Renal cortical epithelial cell (primary cell): ENCODE measurements around the gene ORC2. TPM values are rescaled to one million over a fixed set of nuclear protein-coding genes. Genes with fewer than 3 reads are reported as not detected.
"Not testable (repeated sequence)": the region's sequence is repeated elsewhere in the genome, so short reads cannot be mapped to it uniquely, and the experiment has no call there.

ENCODE experiments used
- DNase-seq: peaks from one replicate; pipeline ENCODE4 v3.0.0-alpha.2; 2011; ENCODE audit warnings: low read depth
- total RNA-seq: library from RNA; depleted of rRNA; stranded (reverse); fragments of >200 nt; gene quantifications from 2 replicates; pipeline ENCODE4 v1.2.3, GENCODE V29; 2014

The ORC2 gene
- total RNA-seq = 18.6 and 20.7 TPM in 2 replicates

DNA sequence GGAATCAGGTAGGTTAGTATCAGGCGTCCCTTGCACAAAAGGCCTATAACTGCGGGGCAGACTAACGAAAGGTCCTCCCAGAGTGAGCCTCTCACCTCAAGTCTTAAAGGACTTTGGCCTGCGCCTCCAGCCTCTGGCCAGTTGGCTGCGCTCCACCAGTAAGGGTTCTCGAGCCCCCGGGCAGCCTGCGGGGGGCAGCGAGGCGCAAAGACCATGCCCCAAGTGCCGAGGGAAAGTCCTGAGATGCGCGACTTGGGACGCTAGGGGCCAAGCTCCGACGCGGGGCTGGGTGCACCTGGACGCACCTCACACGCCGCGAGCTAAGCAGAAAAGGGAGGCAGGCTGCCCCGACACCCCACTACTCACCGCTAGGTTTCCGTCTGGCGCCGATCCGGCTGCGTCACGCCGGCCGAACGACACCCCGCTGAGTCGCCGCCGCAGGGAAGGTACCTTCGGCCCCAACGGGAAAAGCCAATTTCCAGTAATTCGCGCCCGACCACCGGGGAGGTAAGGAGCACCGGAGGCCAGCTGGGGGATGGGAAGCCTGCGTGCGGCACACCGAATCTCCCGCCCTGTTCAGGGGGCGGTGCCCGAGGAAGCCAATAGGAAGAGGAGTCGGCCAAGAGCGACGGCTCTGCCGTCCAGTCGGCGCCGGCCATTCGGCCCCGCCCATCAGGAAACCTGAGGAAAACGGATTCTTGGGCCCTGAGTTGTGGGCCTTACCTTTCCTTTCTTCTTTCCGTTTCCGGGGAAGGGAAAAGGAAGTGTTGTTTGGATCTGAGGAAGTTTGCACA lies at the start of gene ORC2:
Gene ORC2, minus strand, starts transcription at position 537 of the 794 bp plus-strand sequence. CDS start 5,537 bp downstream, outside the sequence.
- peak; percentile 90 for DNase-seq

DNA sequence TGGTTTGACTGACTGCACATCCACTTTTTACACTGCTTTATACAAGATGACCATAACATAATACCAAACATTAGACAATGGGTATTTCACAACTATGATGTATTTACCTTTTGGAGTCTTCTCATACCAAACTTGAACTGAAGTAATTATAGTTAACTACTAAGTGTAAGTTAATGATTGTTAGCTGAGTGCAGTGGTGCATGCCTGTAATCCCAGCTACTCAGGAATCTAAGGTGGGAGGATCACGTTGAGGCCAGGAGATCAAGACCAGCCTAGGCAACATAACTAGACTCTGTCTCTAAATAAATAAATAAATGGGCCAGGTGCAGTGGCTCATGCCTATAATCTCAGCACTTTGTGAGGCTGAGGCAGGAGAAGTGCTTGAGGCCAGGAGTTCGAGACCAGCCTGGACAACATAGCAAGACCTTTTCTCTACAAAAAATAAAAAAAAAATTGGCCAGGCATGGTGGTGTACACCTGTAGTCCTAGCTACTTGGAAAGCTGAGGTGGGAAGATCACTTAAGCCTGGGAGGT lies 44.9 kb upstream of the ORC2 start:
- DNase-seq = peak; percentile 98

DNA sequence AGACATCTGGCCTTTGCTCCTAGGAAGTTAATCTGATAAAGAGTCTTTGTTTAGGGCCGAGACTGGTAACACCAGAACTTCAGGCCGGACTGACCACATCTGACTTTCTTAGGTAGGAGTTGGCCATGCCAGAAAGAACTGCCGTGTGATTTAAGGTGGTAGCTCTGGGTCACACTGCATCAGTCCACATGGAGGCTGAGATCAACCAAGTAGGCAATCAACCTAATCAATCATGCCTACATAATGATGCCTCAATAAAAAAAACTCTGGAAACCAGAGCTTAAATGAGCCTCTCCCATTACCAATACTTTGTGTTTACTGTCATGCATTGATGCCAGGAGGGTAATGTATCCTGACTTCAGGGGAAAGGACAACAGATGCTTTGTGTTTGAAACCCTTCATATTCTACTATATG lies 44.1 kb upstream of the ORC2 start:
- DNase-seq = peak; percentile 27

DNA sequence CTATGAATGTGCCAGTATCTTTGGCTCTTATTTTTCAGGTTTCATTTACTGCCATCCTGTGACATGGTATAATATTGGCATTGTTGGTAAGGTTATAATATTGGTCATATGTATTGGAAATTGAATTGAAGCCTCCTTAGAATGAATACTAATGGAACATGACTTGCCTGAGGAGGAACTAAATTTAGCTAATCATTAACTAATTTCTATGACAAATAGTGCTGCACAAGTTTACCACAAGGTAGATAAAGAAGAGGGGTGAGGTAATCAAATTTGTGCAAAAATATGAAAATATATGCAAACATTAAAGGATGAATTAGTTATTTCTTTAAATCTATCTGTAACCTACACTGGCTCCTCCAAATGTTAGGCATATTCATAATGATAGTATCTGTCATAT lies 43.2 kb upstream of the ORC2 start:
- peak; percentile 76 for DNase-seq

DNA sequence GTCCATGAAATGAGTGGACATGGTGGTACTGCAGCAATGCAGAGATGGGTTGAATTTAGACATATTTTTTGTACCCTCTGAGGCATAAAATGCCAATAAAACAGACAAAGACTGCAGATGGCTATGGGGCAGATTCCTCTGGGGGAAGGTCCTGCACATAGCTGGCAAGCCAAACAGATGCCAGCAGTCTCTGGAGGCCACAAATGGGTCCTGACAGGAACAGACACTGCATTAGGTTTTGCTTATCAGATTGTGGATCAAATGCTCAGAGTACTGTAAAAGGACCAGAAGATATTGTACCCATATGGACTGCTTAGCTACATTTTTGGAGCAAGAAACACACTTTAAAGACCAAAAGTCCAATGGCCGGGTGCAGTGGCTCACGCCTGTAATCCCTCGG lies 40.9 kb upstream of the ORC2 start:
- DNase-seq = no peak

DNA sequence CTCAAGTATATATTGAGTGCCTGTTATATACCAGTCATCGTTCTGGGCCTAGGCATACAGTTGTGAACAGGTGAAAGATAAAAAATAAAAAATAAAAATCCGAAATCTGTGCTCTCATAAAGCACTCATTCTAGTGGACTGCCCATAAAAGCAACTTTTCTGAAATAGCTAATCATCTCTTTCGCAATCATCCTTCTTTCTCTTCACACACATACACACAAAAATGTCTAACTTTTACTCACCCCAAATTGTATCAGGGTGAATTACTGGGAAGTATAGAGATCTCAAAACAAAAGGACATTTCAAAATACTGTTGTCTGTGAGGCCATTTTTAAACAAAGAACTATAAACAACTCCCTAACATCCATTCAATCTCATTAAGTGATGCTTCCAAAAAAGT lies 29.6 kb upstream of the ORC2 start:
- peak; percentile 34 for DNase-seq

DNA sequence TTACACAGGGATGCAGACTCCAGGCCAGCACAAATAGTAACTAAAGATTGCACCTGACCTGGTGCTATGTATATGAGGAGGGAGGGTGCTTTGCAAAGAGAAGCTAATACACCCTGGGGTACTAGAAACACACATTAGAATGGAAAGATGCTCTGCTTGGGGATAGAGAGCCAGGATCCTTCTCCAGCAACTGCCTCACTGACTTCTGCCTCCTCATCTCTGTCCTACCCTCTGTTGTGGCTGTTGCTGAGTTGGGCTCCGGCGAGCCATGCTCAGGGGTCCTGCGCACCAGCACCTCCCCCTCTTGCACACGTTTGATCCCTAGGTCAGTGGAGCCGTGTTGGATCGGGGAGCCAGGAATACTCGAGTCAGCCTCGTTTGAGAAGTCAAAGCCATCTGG lies 23.7 kb upstream of the ORC2 start:
- no peak for DNase-seq

DNA sequence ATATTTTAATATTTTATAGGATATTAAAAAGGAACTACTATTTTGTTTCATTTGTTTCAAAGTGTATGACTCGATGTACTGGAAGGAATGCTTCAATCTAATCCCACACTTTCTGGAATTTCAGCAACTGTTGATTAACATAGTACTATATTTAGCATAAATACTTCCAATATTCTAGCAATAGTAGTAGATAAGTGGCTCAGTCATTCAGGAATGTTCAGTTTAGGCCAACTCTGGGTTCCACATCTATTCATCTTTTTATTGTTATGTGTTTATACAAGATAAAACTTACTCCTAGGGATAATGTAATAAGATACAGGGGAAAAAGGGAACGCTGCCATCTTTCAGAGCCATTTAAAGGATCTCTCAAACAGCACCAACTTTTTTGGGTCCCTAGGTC lies 22.3 kb upstream of the ORC2 start:
- no peak for DNase-seq

DNA sequence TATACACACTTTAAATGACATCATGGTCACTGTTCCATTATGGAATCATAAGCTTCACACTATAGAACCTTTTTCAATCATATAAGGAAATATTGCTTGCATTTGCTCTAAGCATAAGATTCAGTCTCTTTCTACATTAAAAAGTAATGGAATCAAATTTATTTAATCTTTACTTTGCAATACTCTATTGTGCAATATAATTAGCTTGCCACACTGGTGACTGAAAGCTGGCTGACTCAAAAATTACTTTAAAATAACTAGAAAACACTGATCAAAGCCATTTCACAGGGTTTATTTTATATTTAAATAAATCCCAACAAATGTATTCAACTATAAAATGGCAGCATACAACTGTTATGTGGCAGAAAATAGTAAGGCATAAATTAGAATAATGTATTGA lies 13.2 kb upstream of the ORC2 start:
- no peak for DNase-seq

DNA sequence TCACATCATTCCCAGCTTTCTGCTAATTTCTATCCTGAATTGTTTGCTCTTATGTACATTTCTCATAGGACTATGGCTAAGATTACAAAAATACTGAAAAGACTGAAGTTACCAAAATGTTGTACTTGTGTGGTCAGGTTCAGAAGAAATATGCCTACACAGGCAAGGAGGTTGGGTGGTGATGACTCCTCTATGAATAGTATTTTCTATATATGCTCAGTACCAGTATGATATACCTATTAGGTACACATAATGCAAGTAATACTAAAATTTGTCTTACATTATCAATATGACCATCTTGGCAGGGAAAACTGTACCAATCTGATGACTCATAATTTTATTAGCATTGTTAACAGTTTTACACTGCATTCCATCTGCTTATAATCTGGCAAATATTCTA lies 12.2 kb upstream of the ORC2 start:
- DNase-seq = no peak

DNA sequence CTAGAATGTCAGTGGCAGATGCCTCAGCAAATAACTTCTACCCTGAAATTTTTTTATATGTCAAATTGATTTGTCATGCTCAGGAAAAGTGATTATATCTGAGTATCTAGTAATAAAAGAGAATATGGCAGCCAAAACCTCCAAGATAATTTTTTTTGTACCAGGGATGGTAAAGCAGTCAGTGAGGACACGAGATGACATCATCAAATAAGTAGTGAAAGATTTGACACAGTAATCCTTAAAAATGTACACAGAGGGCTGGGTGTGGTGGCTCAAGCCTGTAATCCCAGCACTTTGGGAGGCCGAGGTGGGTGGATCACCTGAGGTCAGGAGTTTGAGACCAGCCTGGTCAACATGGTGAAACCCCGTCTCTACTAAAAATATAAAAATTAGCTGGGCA lies 6.6 kb upstream of the ORC2 start:
- DNase-seq = not testable (repeated sequence)

DNA sequence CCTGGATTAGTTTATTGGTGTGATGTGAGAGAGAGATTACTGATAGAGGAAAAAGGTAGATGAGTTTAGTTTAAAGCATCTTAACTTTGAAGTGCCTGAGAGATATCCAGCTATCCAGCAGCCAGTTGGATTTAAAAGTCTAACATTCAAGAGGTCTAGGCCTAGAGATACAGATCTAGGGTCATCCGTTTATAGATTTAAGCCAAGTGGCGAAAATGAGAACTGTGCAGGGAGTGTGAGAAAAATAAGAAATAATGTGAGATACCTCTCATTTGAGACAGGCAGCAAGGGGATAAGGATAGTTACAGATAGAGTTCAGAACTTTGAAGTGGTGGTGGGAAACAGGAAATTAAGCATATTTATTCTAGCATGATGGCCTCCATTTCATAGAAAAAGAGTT lies 5.3 kb upstream of the ORC2 start:
- no peak for DNase-seq

DNA sequence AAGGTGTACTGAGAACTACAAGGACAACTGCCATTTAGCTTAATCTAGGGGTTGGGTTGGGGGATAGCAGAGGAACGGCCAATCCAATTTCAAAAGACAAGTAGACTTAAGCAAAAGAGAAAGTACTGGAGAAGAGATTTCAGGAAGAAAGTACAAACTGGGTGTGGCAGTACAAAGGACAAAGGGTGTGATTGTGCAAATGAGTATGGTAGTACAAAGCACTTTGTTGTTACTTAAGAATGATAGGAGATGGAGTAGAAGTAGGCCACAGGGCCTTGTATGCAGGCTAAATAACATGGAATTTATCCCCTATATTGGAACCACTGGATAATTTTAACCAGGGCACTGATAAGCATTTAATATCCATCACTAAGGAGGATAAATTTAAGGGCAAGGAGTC lies 4.7 kb upstream of the ORC2 start:
- peak; percentile 42 for DNase-seq

DNA sequence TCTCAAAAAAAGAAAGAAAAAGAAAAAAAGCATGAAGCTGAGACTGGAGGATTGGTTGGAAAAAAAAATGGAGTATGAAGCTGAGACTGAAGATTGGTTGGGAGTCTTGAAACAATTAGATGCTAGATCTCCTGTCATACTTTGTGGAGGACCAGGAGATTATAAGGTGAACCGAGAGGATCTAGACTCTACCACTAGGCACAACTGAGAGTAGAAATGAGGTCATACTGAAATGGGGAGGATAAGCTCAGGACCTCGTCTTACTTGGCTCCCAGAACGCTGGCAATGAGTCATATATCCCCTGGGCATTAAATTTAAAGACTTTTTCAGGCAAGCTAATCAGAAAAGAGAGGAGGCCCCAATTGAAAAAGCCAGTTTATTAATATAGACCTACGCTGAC lies 3.3 kb upstream of the ORC2 start:
- peak; percentile 61 for DNase-seq

DNA sequence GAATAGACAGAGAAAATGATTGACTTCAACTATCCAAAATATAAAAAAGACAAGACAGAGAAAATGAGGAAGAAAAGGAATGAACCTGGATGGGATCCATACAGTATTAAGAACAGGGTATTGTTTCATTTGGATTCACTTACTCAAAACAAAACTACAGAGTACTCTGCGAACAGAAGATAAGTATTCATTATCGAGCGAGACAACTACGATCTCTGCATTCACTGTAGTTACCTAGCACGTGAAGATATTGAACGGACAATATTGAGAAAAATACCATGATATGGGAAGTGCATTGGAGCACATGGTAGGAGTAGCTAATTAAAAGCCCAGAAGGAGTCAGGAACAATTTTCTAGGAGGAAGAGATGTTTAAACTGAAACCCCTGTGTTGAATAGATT lies 1.0 kb upstream of the ORC2 start:
- no peak for DNase-seq

DNA sequence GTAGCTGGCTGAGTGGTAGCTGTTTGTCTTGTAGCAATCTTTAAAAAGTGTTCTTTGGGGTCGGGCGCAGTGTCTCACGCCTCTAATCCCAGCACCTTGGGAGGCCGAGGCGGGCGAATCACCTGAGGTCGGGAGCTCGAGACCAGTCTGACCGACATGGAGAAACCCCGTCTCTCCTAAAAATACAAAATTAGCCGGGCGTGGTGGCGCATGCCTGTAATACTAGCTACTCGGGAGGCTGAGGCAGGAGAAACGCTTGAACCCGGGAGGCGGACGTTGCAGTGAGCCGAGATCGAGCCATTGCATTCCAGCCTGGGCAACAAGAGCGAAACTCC lies 425 bp upstream of the ORC2 start:
- DNase-seq = not testable (repeated sequence)

DNA sequence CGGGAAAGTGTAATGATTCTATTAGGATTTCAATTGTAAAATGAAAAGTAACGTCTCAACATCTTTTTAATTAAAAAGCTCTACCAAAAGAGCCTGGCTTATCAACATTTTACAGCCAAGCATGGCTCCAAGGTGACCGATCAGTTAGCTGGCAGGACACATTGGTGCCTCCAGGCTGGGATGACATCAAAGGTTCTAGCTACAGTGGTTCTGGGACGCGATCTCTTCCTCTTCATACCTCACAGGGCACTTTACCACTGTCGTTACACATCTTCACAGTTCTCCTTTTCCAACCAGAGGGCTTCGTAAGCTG lies 693 bp downstream of the ORC2 start:
- no peak for DNase-seq

DNA sequence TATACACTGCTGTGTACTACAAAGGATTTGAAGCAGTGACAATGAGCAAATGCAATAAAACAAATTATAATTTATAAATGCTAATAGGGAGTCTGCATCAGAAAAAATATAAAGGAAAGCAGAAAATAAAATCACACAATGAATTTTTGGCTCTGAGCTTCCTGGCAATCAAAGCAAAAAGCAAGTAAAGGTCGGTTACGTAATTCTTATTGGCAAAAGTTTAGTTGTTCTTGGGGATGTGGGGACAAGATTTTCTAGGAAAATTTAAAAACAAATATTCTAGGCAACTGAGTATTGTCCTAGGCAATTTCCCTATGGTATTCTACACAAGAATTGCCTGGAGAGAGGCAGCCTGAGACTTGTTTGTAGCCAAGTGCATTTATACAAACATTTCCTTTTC lies 1.8 kb downstream of the ORC2 start:
- no peak for DNase-seq

DNA sequence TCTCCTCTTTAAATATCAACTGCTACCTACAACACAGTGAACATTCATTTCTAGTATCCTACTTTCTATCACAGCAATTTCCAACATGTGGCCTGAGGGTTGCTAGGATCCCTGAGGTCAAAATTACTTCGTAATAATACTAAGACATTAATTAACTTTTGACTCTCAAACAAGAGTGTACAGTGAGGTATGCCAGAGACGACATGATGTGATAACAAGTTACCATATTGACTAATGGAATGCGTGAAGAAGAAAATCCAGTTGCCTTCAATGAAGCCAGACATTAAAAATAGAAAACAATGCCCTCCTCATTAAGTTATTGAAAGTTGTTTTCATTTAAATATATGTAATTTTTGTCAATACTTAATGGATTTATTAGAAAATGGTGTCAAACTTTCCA lies 13.1 kb downstream of the ORC2 start:
- DNase-seq = no peak

DNA sequence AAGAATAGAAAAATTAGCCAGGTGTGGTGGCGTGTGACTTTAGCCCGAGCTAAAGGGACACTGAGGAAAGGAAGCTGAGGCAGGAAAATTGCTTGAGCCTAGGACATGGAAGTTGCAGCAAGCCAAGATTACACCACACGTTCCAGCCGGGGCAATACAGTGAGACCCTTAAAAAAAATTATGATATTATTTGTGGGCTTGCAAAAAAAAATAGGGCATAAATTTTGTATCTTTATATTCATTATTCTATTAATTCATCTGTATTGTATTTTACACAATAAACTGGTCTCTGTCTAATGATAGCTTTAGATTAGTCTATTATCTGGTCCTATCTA lies 18.1 kb downstream of the ORC2 start:
- DNase-seq = no peak

DNA sequence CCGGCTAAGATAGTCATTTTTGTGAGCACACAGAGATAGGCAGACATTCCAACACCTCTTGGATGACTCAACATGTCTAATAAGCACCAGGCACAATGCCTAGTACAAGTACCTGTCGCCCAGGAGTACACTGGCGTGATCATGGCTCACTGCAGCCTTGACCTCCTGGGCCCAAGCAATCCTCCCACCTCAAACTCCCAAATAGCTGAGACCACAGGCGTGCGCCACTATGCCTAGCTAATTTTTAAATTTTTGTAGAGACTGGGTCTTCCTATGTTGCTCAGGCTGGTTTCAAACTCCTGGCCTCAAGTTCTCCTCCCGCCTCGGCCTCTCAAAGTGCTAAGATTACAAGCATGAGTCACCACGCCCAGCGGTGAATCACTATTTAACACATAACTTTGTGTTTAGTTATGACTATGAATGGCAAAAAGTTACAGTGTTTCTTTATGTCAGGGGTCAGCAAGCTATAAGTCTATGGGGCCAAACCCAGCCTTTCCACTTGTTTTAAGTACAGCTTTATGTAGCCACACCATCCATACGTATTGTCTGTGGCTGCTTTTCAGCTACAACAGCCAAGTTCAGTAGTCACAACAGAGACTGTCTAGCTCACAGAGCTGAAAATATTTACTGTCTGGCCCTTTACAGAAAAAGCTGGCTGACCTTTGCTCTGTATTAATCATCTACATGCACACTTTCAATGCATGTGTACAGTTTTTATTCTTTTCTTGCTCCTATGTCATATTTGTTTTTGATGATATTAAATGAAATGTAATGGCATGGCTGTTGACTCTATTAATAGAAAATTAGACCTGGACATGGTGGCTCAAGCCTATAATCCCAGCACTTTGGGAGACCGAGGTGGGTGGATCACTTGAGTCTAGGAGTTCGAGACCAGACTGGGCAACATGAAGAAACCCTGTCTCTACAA lies 18.7 kb downstream of the ORC2 start:
- DNase-seq = peak; percentile 51

DNA sequence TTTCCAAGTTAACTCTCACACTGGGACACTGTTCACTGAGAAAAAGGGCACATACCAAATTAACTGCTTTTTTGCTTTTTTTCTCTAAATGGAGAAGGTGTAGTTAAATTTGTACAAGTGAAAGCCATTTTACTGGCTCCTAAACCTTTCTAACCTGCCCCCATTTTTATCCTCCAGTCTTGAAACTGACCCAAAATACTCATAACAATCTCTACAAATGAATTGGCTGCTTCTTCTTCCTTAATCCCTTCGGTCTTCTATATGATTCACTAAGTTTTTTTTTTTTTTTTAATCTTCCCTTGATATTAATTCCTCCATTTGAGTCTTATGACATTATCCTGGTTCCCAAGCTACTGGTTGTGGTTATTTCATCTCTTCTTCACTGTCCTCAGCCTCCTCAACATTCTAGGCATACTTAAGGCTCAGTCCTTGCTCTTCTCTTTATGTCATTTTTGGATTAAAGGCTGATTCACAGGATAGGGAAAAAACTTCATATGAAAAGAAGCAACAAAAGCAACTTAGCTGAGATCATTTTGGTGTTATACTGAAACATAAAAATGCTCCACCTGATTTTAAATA lies 19.8 kb downstream of the ORC2 start:
- DNase-seq = no peak

DNA sequence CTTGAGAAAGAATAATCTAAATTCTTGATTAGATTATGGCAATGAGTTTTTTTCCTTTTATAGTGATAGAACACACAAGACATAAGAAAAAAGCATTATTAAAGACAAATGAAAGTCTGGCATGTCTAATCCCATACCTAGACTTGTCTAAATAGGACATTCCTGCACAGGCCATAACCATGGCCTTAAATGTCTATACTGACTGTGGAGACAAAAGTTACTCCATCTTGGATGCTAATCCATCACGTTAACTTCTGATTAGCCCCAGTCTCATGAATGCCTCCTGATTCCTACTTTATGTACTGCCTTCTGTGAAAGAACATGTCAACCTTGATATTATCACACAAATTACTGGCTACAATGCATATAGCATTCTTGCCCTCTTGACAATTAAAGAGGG lies 23.6 kb downstream of the ORC2 start:
- DNase-seq = no peak
